Measurements from ENCODE around the gene ASB18. TPM values are rescaled to one million over a fixed set of nuclear protein-coding genes. Genes with fewer than 3 reads are reported as not detected.

The ASB18 gene
- total and polyA plus RNA-seq, 2 donors from 2014 or later = not detected

DNA sequence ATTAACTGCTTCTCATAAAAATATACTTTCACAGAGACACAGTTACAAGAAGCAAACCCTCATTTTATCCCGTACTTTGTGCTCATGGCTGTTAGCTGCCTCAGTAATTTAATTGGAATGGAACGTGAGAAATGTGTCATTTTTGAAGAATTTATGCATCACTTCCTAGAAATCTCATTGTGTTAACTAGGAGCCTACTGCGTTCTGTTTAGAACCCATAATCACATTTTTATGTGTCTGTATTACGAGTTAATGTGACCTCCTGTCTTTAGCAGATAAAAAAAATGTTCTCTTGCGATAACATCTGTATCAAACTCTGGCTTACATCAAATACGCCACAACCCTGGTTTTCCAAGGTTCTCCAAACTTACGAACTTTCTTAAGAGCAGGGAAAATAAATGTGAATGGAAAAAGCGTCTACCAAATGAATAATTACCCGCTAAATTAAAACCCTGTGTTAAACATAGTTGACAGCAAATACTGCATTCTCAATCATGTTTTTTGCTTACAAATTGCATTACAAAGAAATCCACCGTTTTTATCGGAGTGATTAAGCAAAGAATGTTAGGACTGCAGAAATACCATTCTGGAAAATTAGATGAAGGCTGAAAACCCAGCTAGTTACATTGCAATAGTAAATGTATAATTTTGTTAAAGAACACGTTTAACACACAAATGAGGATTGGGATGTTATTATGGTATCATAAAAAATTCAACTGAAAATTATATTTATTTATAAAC is 84.0 kb downstream of the ASB18 start:
- Histone ChIP-seq H3K27ac (ENCODE audit: low read depth in 2 of 2, low read length in 2 of 2) (no peak overlapping the region), H3K9ac (ENCODE audit: low read length in 3 of 3) (no peak overlapping the region), H3K27me3 (ENCODE audit: control insufficient read depth, insufficient read depth, low read length) (peaks cover 18% of the 10 kb centered on the region), H3K9me3 (ENCODE audit: control insufficient read depth in 2 of 3, insufficient read depth in 1 of 3, low read length in 3 of 3) (no peaks in the 10 kb centered on the region), H3K4me3 (ENCODE audit: low read length in 3 of 3) (no peak overlapping the region), H3K4me1 (ENCODE audit: control insufficient read depth in 2 of 3, insufficient read depth in 2 of 3, low read depth in 1 of 3, low read length in 3 of 3) (peaks cover 0 to 2% (median 0%) of the 10 kb centered on the region in 3 donors), H3K36me3 (ENCODE audit: control insufficient read depth in 2 of 3, insufficient read depth in 3 of 3, low read length in 3 of 3) (no peaks in the 10 kb centered on the region)
- FAIRE-seq (no peak), DNase-seq (peak in 1 of 5 donors; percentile 46)
- TF ChIP-seq, protein P1, sequence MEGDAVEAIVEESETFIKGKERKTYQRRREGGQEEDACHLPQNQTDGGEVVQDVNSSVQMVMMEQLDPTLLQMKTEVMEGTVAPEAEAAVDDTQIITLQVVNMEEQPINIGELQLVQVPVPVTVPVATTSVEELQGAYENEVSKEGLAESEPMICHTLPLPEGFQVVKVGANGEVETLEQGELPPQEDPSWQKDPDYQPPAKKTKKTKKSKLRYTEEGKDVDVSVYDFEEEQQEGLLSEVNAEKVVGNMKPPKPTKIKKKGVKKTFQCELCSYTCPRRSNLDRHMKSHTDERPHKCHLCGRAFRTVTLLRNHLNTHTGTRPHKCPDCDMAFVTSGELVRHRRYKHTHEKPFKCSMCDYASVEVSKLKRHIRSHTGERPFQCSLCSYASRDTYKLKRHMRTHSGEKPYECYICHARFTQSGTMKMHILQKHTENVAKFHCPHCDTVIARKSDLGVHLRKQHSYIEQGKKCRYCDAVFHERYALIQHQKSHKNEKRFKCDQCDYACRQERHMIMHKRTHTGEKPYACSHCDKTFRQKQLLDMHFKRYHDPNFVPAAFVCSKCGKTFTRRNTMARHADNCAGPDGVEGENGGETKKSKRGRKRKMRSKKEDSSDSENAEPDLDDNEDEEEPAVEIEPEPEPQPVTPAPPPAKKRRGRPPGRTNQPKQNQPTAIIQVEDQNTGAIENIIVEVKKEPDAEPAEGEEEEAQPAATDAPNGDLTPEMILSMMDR (IDR thresholded peaks at IDR 0.05; ENCODE audit: borderline replicate concordance, extremely low read depth, insufficient read depth) = no peak
- intact Hi-C loops (cut with DNase I) = no loop called here

DNA sequence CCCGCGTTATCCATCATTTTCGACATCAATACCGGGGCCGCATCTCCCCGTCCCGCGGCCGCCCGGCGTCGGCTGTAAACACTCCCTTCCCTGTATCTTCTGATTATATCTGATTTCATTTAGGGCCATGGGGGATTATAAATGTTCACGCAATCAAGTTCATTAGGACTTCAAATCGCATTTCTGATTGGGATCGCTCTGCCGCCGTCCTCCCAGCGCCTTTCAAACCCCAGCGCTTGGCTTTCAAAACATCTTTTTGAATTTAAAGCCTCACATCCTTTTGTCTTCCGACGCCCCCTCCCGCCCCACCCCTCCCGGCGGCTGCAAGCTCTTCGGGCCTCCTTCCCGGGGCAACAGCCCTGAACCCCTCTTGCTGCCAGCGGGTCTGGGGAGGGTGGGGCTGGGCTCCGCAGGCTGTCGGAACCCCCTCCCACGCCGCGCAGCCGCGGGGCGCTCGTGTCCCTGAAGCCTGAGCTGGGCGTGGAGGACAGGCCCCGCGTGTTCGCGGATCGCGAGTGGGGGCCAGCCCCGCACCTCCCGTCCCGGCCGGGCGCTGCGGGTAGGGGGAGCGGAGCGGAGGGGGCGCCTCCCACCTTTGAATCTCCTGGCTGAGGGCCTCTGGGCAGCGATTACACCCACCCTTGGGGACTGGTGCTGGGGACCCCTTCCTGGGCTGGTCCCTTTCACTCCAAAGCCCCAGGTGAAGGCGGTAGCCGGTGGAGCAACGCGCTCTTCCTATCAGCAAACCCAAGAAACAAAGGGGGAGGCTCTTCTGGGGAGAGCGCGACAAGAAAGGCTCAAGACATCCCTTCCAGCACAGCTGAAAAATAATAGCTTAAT is 84.8 kb downstream of the ASB18 start:
- FAIRE-seq (no peak), DNase-seq (peak in 3 of 5 donors; percentile 53 to 63 (median 60))
- no peak overlapping the region for H3K9ac ChIP-seq (ENCODE audit: low read length in 3 of 3)
- intact Hi-C loops (cut with DNase I) = loop anchor here (5.0 kb wide), 1 partner anchor 412 kb away; no protein-coding TSS in a partner anchor
- no peaks in the 10 kb centered on the region for H3K9me3 ChIP-seq (ENCODE audit: control insufficient read depth in 2 of 3, insufficient read depth in 1 of 3, low read length in 3 of 3)
- H3K27ac ChIP-seq (ENCODE audit: low read depth in 2 of 2, low read length in 2 of 2) = no peak overlapping the region
- H3K4me1 ChIP-seq (ENCODE audit: control insufficient read depth in 2 of 3, insufficient read depth in 2 of 3, low read depth in 1 of 3, low read length in 3 of 3) = peaks cover 0 to 2% (median 0%) of the 10 kb centered on the region in 3 donors
- no peaks in the 10 kb centered on the region for H3K36me3 ChIP-seq (ENCODE audit: control insufficient read depth in 2 of 3, insufficient read depth in 3 of 3, low read length in 3 of 3)
- no peak overlapping the region for H3K4me3 ChIP-seq (ENCODE audit: low read length in 3 of 3)
- H3K27me3 ChIP-seq (ENCODE audit: control insufficient read depth, insufficient read depth, low read length) = peaks cover 24% of the 10 kb centered on the region
- TF ChIP-seq, protein P1 (IDR thresholded peaks at IDR 0.05; ENCODE audit: borderline replicate concordance, extremely low read depth, insufficient read depth) = no peak

DNA sequence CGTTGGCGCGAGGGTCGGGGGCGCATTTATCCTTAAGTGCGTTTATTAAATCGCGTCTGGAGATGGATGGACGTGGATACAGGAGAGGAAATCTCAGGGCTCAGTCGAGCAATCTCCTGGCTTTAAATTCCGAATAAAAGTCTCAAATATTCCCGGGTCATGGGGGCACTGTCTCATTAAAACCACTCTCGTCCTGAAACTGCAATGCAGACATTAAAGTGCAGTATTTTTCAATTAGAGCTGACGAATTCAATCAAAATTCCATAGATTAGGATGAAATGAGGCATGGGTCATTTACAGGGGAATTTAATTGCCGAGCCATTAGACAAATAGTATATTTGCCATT is 85.3 kb downstream of the ASB18 start:
- H3K9ac ChIP-seq (ENCODE audit: low read length in 3 of 3) = no peak overlapping the region
- DNase-seq = peak in 1 of 5 donors; percentile 42
- H3K27me3 ChIP-seq (ENCODE audit: control insufficient read depth, insufficient read depth, low read length) = peaks cover 30% of the 10 kb centered on the region
- no peak overlapping the region for H3K27ac ChIP-seq (ENCODE audit: low read depth in 2 of 2, low read length in 2 of 2)
- intact Hi-C loops (cut with DNase I) = loop anchor here (5.0 kb wide), 1 partner anchor 412 kb away; no protein-coding TSS in a partner anchor
- no peaks in the 10 kb centered on the region for H3K36me3 ChIP-seq (ENCODE audit: control insufficient read depth in 2 of 3, insufficient read depth in 3 of 3, low read length in 3 of 3)
- H3K4me3 ChIP-seq (ENCODE audit: low read length in 3 of 3) = no peak overlapping the region
- H3K4me1 ChIP-seq (ENCODE audit: control insufficient read depth in 2 of 3, insufficient read depth in 2 of 3, low read depth in 1 of 3, low read length in 3 of 3) = peaks cover 0 to 2% (median 0%) of the 10 kb centered on the region in 3 donors
- TF ChIP-seq, protein P1 (IDR thresholded peaks at IDR 0.05; ENCODE audit: borderline replicate concordance, extremely low read depth, insufficient read depth) = no peak
- FAIRE-seq = no peak
- no peaks in the 10 kb centered on the region for H3K9me3 ChIP-seq (ENCODE audit: control insufficient read depth in 2 of 3, insufficient read depth in 1 of 3, low read length in 3 of 3)

Measured in kidney (tissue), 14 donors.